ENCODE results near the gene SGPL1.

The SGPL1 gene

GRCh38 chr10:70776455-70777005 lies 39.2 kb upstream of the SGPL1 start:
- Histone ChIP-seq H3K27ac (no peak overlapping the region), H3K4me3 (no peak overlapping the region), H3K4me1 (no peaks in the 10 kb centered on the region), H3K36me3 (no peaks in the 10 kb centered on the region), H3K9me3 (no peaks in the 10 kb centered on the region), H3K27me3 (no peaks in the 10 kb centered on the region)
- intact Hi-C loops (cut with DNase I; ENCODE audit: low total_unique reads): no loop called here
- TF ChIP-seq CTCF (IDR thresholded peaks at IDR 0.05): no peak
- peak in 1 of 2 donors; percentile 62 for DNase-seq

- Histone ChIP-seq H3K9me3 (no peaks in the 10 kb centered on the region), H3K27ac (no peak overlapping the region), H3K4me3 (no peak overlapping the region), H3K36me3 (no peaks in the 10 kb centered on the region), H3K27me3 (no peaks in the 10 kb centered on the region), H3K4me1 (no peaks in the 10 kb centered on the region)
- peak in 1 of 2 donors; percentile 47 for DNase-seq
- TF ChIP-seq CTCF (IDR thresholded peaks at IDR 0.05): no peak
- intact Hi-C loops (cut with DNase I; ENCODE audit: low total_unique reads): no loop called here
Observed at GRCh38 chr10:70777063-70777875, 38.5 kb upstream of the SGPL1 start.

DNA sequence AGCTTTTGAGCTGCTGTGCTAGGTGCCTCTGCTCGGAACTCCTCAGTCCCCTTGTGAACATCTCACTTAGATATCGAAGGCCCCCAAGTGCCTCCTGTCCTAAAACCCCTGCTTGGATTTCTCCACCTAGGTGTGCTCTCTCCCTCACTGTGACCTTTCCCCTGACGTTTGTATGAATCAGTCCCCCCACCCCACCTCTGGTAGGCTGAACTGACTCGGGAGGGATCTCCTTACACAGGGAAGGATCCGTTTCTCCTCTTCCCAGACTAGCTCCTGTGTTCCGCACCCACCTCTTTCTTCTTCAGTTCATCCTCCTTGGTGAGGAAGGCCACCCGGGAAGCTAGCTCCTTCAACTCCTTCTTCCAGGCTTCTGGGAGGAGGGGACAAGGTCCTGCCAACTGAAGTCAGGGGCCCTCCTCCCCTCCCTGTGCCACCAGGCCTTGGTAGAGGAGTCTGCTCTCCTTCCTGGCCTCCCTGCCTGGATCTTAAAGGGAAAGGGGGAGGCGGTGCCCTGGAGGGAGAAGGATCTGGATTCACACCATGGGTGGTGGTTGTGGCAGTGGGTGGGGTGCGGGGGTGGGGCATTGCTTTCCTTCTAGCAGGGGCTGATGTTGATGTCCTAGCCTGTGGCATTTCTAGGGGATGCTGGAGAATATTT lies 37.4 kb upstream of the SGPL1 start:
- peak in 1 of 2 donors; percentile 55 for DNase-seq
- Histone ChIP-seq H3K4me3 (no peak overlapping the region), H3K9me3 (no peaks in the 10 kb centered on the region), H3K27ac (no peak overlapping the region), H3K4me1 (no peaks in the 10 kb centered on the region), H3K27me3 (no peaks in the 10 kb centered on the region), H3K36me3 (no peaks in the 10 kb centered on the region)
- TF ChIP-seq CTCF (IDR thresholded peaks at IDR 0.05): no peak
- intact Hi-C loops (cut with DNase I; ENCODE audit: low total_unique reads): no loop called here

GRCh38 chr10:70779088-70779487 lies 36.7 kb upstream of the SGPL1 start:
- DNase-seq: no peak
- no peaks in the 10 kb centered on the region for H3K9me3 ChIP-seq
- H3K36me3 ChIP-seq: no peaks in the 10 kb centered on the region
- no peak overlapping the region for H3K27ac ChIP-seq
- intact Hi-C loops (cut with DNase I; ENCODE audit: low total_unique reads): no loop called here
- no peak overlapping the region for H3K4me3 ChIP-seq
- no peaks in the 10 kb centered on the region for H3K27me3 ChIP-seq
- TF ChIP-seq CTCF (IDR thresholded peaks at IDR 0.05): no peak
- H3K4me1 ChIP-seq: no peaks in the 10 kb centered on the region

DNA sequence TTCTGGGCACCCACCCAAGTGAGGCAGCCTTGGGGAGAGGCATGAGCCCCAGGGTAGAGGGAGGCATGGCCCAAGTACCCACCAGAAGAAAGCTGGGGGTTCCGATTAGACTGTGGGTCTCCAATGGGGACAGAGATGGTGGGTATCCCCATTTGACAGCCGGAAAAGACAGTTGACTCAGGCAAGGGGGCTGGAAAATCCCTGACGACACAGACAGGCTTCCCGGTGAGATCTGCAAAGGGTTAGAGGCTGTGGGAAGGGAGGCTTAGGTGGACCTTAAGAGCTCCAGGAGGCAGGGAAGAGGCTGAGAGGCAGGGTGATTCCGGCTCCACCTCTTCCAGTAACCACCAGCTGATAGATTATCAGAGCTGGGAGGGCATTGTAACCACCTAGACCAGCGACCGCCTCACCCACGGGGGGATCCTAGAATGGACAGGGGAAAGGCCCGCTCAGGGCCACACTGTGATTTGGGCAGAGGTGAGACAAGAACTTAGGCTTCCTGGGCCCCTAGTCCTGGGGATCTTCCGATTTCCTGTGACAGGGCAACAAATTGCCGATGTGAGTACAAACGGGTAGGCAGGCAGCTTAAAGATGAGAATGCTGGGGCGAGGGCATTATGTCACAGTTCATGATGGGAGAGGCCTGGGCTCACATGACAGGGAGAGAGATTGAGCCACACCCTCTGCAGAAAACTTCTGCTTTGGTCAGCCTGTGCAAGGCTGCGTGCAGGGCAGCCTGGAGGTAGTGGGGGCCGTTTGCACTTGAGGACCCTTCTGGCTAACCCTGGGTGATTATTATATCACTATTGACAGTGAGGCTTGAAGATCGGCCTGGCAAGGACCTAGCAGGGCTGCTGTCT lies 36.0 kb upstream of the SGPL1 start:
- H3K9me3 ChIP-seq: no peaks in the 10 kb centered on the region
- no peak overlapping the region for H3K27ac ChIP-seq
- no peak for TF ChIP-seq CTCF (IDR thresholded peaks at IDR 0.05)
- H3K36me3 ChIP-seq: no peaks in the 10 kb centered on the region
- no peak overlapping the region for H3K4me3 ChIP-seq
- peak in 1 of 2 donors; percentile 55 for DNase-seq
- H3K27me3 ChIP-seq: no peaks in the 10 kb centered on the region
- intact Hi-C loops (cut with DNase I; ENCODE audit: low total_unique reads): no loop called here
- no peaks in the 10 kb centered on the region for H3K4me1 ChIP-seq

All from tibial artery (tissue), 4 donors.